Measurements from ENCODE around the gene NACC1.
A peak's percentile ranks its signal among the peaks of the same experiment; 100 is the strongest.

Gene NACC1

GRCh38 chr19:13091400-13092157, 26.5 kb upstream of the NACC1 start:
- DNase-seq (ENCODE audit: low read depth): peak; percentile 80
- TF ChIP-seq CTCF (IDR thresholded peaks at IDR 0.05; ENCODE audit: control insufficient read depth, insufficient read depth, low read depth, low read length, missing control alignments): no peak
- H3K4me3 ChIP-seq (ENCODE audit: control insufficient read depth, low read depth, low read length): no peak overlapping the region

GRCh38 chr19:13092158-13092543, 25.9 kb upstream of the NACC1 start:
- TF ChIP-seq CTCF (IDR thresholded peaks at IDR 0.05; ENCODE audit: control insufficient read depth, insufficient read depth, low read depth, low read length, missing control alignments): no peak
- no peak overlapping the region for H3K4me3 ChIP-seq (ENCODE audit: control insufficient read depth, low read depth, low read length)
- DNase-seq (ENCODE audit: low read depth): no peak

- TF ChIP-seq CTCF (IDR thresholded peaks at IDR 0.05; ENCODE audit: control insufficient read depth, insufficient read depth, low read depth, low read length, missing control alignments): no peak
- DNase-seq (ENCODE audit: low read depth): no peak
- H3K4me3 ChIP-seq (ENCODE audit: control insufficient read depth, low read depth, low read length): no peak overlapping the region
These were observed 25.3 kb upstream of the NACC1 start for GRCh38 chr19:13092606-13093235.

GRCh38 chr19:13093407-13094105, 24.5 kb upstream of the NACC1 start:
- DNase-seq (ENCODE audit: low read depth): peak; percentile 46
- H3K4me3 ChIP-seq (ENCODE audit: control insufficient read depth, low read depth, low read length): no peak overlapping the region
- peak; percentile 93 for TF ChIP-seq CTCF (IDR thresholded peaks at IDR 0.05; ENCODE audit: control insufficient read depth, insufficient read depth, low read depth, low read length, missing control alignments)

GRCh38 chr19:13094106-13094504, 24.0 kb upstream of the NACC1 start:
- no peak for TF ChIP-seq CTCF (IDR thresholded peaks at IDR 0.05; ENCODE audit: control insufficient read depth, insufficient read depth, low read depth, low read length, missing control alignments)
- DNase-seq (ENCODE audit: low read depth): no peak
- no peak overlapping the region for H3K4me3 ChIP-seq (ENCODE audit: control insufficient read depth, low read depth, low read length)

DNA sequence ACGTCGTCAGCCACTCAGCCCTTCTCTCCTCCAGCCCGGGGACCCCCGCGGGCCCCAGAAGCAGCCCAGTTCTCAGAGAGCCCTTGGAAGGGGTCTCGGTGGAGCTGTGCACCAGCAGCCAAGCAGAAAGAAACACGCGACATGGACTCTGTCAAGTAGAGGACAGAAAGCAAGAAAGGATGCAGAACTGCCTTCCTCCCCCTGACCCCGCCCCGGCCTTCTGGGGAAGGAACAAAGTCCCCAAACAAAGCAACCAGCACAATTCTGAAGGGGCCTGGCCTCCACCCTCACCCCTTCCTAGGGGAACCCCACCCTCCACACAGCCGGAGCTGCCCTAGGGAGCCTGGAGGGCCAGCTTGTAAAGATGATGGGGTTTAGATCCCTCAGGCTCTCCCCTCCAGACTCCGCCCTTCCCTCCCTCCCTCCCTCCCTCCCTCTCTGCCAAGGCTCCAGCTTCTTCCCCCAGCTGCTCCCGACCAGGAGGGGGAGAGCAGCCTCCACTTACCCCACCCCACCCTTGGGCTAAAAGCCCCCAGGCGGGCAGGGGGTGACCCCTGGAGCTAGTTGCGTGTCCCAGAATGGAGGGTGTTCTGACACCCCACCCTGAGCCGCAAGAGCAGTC, 23.2 kb upstream of the NACC1 start:
- no peak for DNase-seq (ENCODE audit: low read depth)
- H3K4me3 ChIP-seq (ENCODE audit: control insufficient read depth, low read depth, low read length): no peak overlapping the region
- TF ChIP-seq CTCF (IDR thresholded peaks at IDR 0.05; ENCODE audit: control insufficient read depth, insufficient read depth, low read depth, low read length, missing control alignments): no peak
